Motor neuron (in vitro differentiated cells): ENCODE results near the gene FNDC1. TPM values are rescaled to one million over a fixed set of nuclear protein-coding genes. Genes with fewer than 3 reads are reported as not detected.
A peak's percentile ranks its signal among the peaks of the same experiment; 100 is the strongest.

Experiments used
- ATAC-seq, 8 experiments: fragments of 200-7000 bp; cut with Tn5 transposase; replicated peaks in 6 of 8; 2 replicates each; pipeline ENCODE4 v1.8.0; 2021; ENCODE audit warnings: mild to moderate bottlenecking in 8 of 8, moderate library complexity in 8 of 8
- H3K27ac ChIP-seq, 2 donors: fragments of 250-450 bp; sonication (Bioruptor Pico); 2 replicates each; pipeline ENCODE4 v1.9.0; 2021; ENCODE audit warnings: antibody characterized with exemption in 2 of 2, mild to moderate bottlenecking in 2 of 2, moderate library complexity in 1 of 2
- H3K4me1 ChIP-seq, 2 donors: fragments of 250-450 bp; sonication (Bioruptor Pico); replicated peaks in 1 of 2; 2 replicates each; pipeline ENCODE4 v1.6.1; 2021; ENCODE audit warnings: antibody characterized with exemption in 2 of 2, mild to moderate bottlenecking in 2 of 2, moderate library complexity in 1 of 2
- H3K4me3 ChIP-seq, 5 donors: fragments of 250-450 bp; sonication (Bioruptor Pico); 2 replicates each; pipeline ENCODE4 v1.9.0; 2021; ENCODE audit warnings: antibody characterized with exemption in 5 of 5, mild to moderate bottlenecking in 5 of 5, moderate library complexity in 4 of 5
- WGBS, 10 experiments: fragments of 450-650 bp; shearing (Covaris generic); methylation state at CpG; one replicate each; pipeline ENCODE4 v1.0.0; 2022; 5-methylcytosine and 5-hydroxymethylcytosine counted together
- in situ Hi-C, 9 experiments: fragments of 400-800 bp; cut with MboI; loops; one replicate each; pipeline ENCODE4 v1.15.0; 2021; ENCODE audit warnings: low sequenced_read_pairs in 9 of 9, low pct_unique_long_range_greater_than_20kb in 2 of 9; ENCODE audit not compliant: unreplicated experiment in 9 of 9
- total RNA-seq, 8 experiments: library from RNA; unstranded; fragments of 300-600 nt; gene quantifications; 2 replicates each; pipeline versions ENCODE4 v1.2.3 to v1.2.4, GENCODE V29; 2022

Gene FNDC1
- total RNA-seq, 8 experiments from 2014 or later, result 0.05 to 50.8 (median 0.42) TPM

- WGBS, 10 experiments, result 21 to 70% (median 42%) methylated on average over 1 to 3 of the region's 3 CpGs; no CpG with 5 or more reads in 3 of the 10 experiments
- ATAC-seq, result peak in 1 of 8 experiments; percentile 61
Measured at GRCh38 chr6:159161839-159162238, 7.4 kb upstream of the FNDC1 start.

GRCh38 chr6:159163901-159164370, 5.3 kb upstream of the FNDC1 start:
- in situ Hi-C loops, result loop anchor here in 1 of 9 experiments (25.0 kb wide), 1 partner anchor 473 kb away; no protein-coding TSS in a partner anchor
- ATAC-seq, result peak in 4 of 8 experiments; percentile 32 to 61 (median 42)
- Histone ChIP-seq H3K4me3 (no peak overlapping the region), H3K4me1 (no peaks in the 10 kb centered on the region), H3K27ac (no peak overlapping the region)
- 0 to 100% (median 87%) methylated on average over 1 to 5 of the region's 5 CpGs for WGBS, 10 experiments

More at GRCh38 chr6:159161839-159162238, 7.4 kb upstream of the FNDC1 start:
- no peaks in the 10 kb centered on the region for H3K4me1 ChIP-seq
- in situ Hi-C loops, result loop anchor here in 1 of 9 experiments (25.0 kb wide), 1 partner anchor 475 kb away; no protein-coding TSS in a partner anchor
- no peak overlapping the region for H3K4me3 ChIP-seq
- H3K27ac ChIP-seq, result no peak overlapping the region

GRCh38 chr6:159168536-159169192, 536 bp upstream of the FNDC1 start:
- Histone ChIP-seq H3K27ac (no peak overlapping the region), H3K4me1 (peaks cover 2 to 3% of the 10 kb centered on the region in 2 donors), H3K4me3 (peak overlapping the region; percentile 11 to 49 (median 33))
- peak in 7 of 8 experiments; percentile 22 to 85 (median 80) for ATAC-seq
- 0 to 49% (median 4%) methylated on average over 1 to 22 of the region's 43 CpGs; no CpG with 5 or more reads in 2 of the 10 experiments for WGBS, 10 experiments
- in situ Hi-C loops, result loop anchor here in 1 of 9 experiments (25.0 kb wide), 1 partner anchor 469 kb away; no protein-coding TSS in a partner anchor

- ATAC-seq, result peak; percentile 12 to 64 (median 55)
Measured at GRCh38 chr6:159169557-159170332, 545 bp downstream of the FNDC1 start.

GRCh38 chr6:159170333-159170672, 1.1 kb downstream of the FNDC1 start:
- peak overlapping the region; percentile 11 to 49 (median 33) for H3K4me3 ChIP-seq
- in situ Hi-C loops, result loop anchor here in 2 of 9 experiments (10.0 to 25.0 kb wide), 2 partner anchors 467 to 484 kb away; no protein-coding TSS in a partner anchor

More at GRCh38 chr6:159169557-159170332, 545 bp downstream of the FNDC1 start:
- Histone ChIP-seq H3K4me3 (peak overlapping the region; percentile 11 to 49 (median 33)), H3K4me1 (peaks cover 2 to 3% of the 10 kb centered on the region in 2 donors), H3K27ac (no peak overlapping the region)
- in situ Hi-C loops, result loop anchor here in 2 of 9 experiments (10.0 to 25.0 kb wide), 2 partner anchors 468 to 485 kb away; no protein-coding TSS in a partner anchor
- 0 to 7% (median 2%) methylated on average over 3 to 18 of the region's 87 CpGs; no CpG with 5 or more reads in 4 of the 10 experiments for WGBS, 10 experiments

GRCh38 chr6:159170999-159171712, 2.0 kb downstream of the FNDC1 start:
- in situ Hi-C loops, result loop anchor here in 2 of 9 experiments (10.0 to 25.0 kb wide), 2 partner anchors 466 to 484 kb away; no protein-coding TSS in a partner anchor
- no peak overlapping the region for H3K4me3 ChIP-seq
- peak in 2 of 8 experiments; percentile 10 to 29 for ATAC-seq
- peaks cover 2 to 3% of the 10 kb centered on the region in 2 donors for H3K4me1 ChIP-seq
- H3K27ac ChIP-seq, result no peak overlapping the region
- 8 to 80% (median 29%) methylated on average over 1 to 9 of the region's 13 CpGs; no CpG with 5 or more reads in 1 of the 10 experiments for WGBS, 10 experiments

More at GRCh38 chr6:159170333-159170672, 1.1 kb downstream of the FNDC1 start:
- WGBS, 10 experiments, result 0 to 25% (median 4%) methylated on average over 1 to 7 of the region's 7 CpGs; no CpG with 5 or more reads in 1 of the 10 experiments
- ATAC-seq, result no peak
- H3K4me1 ChIP-seq, result peaks cover 2 to 3% of the 10 kb centered on the region in 2 donors
- H3K27ac ChIP-seq, result no peak overlapping the region

- no peak for ATAC-seq
- Histone ChIP-seq H3K4me3 (no peak overlapping the region), H3K4me1 (peaks cover 2 to 3% of the 10 kb centered on the region in 2 donors), H3K27ac (no peak overlapping the region)
- 0 to 70% (median 49%) methylated on average over 1 of the region's 1 CpG; no CpG with 5 or more reads in 2 of the 10 experiments for WGBS, 10 experiments
- in situ Hi-C loops, result loop anchor here in 2 of 9 experiments (10.0 to 25.0 kb wide), 2 partner anchors 465 to 483 kb away; no protein-coding TSS in a partner anchor
Measured at GRCh38 chr6:159172091-159172491, 2.9 kb downstream of the FNDC1 start.

- no peak overlapping the region for H3K4me3 ChIP-seq
- peak; percentile 66 to 88 (median 78) for ATAC-seq
- peaks cover 2 to 3% of the 10 kb centered on the region in 2 donors for H3K4me1 ChIP-seq
- H3K27ac ChIP-seq, result no peak overlapping the region
- in situ Hi-C loops, result loop anchor here in 2 of 9 experiments (10.0 to 25.0 kb wide), 2 partner anchors 463 to 480 kb away; no protein-coding TSS in a partner anchor
- WGBS, 10 experiments, result 0 to 12% (median 6%) methylated on average over 1 to 18 of the region's 19 CpGs; no CpG with 5 or more reads in 1 of the 10 experiments
Measured at GRCh38 chr6:159174263-159174969, 5.2 kb downstream of the FNDC1 start.

GRCh38 chr6:159176913-159177312, 7.7 kb downstream of the FNDC1 start:
- in situ Hi-C loops, result loop anchor here in 4 of 9 experiments (10.0 to 25.0 kb wide), 4 partner anchors 285 to 485 kb away; no protein-coding TSS in a partner anchor
- H3K4me3 ChIP-seq, result no peak overlapping the region
- no peaks in the 10 kb centered on the region for H3K4me1 ChIP-seq
- no peak overlapping the region for H3K27ac ChIP-seq
- WGBS, 10 experiments, result 75 to 100% (median 86%) methylated on average over 1 to 3 of the region's 4 CpGs; no CpG with 5 or more reads in 3 of the 10 experiments
- no peak for ATAC-seq

- Histone ChIP-seq H3K4me1 (no peaks in the 10 kb centered on the region), H3K4me3 (no peak overlapping the region), H3K27ac (no peak overlapping the region)
- 25 to 90% (median 83%) methylated on average over 1 to 5 of the region's 9 CpGs; no CpG with 5 or more reads in 3 of the 10 experiments for WGBS, 10 experiments
- in situ Hi-C loops, result loop anchor here in 4 of 9 experiments (10.0 to 25.0 kb wide), 4 partner anchors 283 to 483 kb away; no protein-coding TSS in a partner anchor
- ATAC-seq, result peak in 1 of 8 experiments; percentile 60
Measured at GRCh38 chr6:159178847-159179246, 9.6 kb downstream of the FNDC1 start.

GRCh38 chr6:159180001-159180400, 10.8 kb downstream of the FNDC1 start:
- ATAC-seq, result no peak
- in situ Hi-C loops, result loop anchor here in 3 of 9 experiments (25.0 kb wide), 3 partner anchors 282 to 482 kb away; no protein-coding TSS in a partner anchor
- no peak overlapping the region for H3K27ac ChIP-seq
- no peak overlapping the region for H3K4me3 ChIP-seq
- WGBS, 10 experiments, result 38 to 100% (median 80%) methylated on average over 1 to 4 of the region's 4 CpGs; no CpG with 5 or more reads in 1 of the 10 experiments
- no peaks in the 10 kb centered on the region for H3K4me1 ChIP-seq
